Measurements from ENCODE around the gene CD8B. TPM values are rescaled to one million over a fixed set of nuclear protein-coding genes. Genes with fewer than 3 reads are reported as not detected.

The CD8B gene
- total and polyA plus RNA-seq, 9 of the 15 experiments (the other 6 are each of a cell fraction or from before 2014, with no cell fraction given): not detected

GRCh38 chr2:86785456-86785855 is 76.2 kb downstream of the CD8B start:
- FAIRE-seq (no peak), DNase-seq (ENCODE audit: extremely low read depth in 1 of 4, low spot score in 3 of 4) (no peak), ATAC-seq (peak; percentile 54)
- no peaks in the 10 kb centered on the region for H3K36me3 ChIP-seq (ENCODE audit: control insufficient read depth, insufficient read depth, low read length)
- in situ Hi-C loops (cut with MboI) (no loop called here), intact Hi-C loops (cut with micrococcal nuclease) (no loop called here)
- 17% methylated on average over 9 of the region's 9 CpGs for WGBS (ENCODE audit: insufficient coverage, low coverage, missing lambda C conversion rate)
- no peaks in the 10 kb centered on the region for H3K79me2 ChIP-seq (ENCODE audit: control insufficient read depth, insufficient read depth, low read length)
- TF ChIP-seq ZNF407 (IDR thresholded peaks at IDR 0.05; ENCODE audit: low read depth): peak; percentile 80
- no peak for TF ChIP-seq BMI1 (IDR thresholded peaks at IDR 0.05; ENCODE audit: low read length)
- H3K27me3 ChIP-seq (ENCODE audit: control insufficient read depth in 2 of 2, insufficient read depth in 2 of 2, low read length in 2 of 2): peaks cover 22 to 43% of the 10 kb centered on the region in 2 experiments; a peak in 4 of 5 replicates
- ChIA-PET POLR2A (no interaction called here), CTCF (ENCODE audit: low intra/inter-chr PET ratio) (no interaction called here)
- no peak overlapping the region for H3K4me2 ChIP-seq (ENCODE audit: insufficient read depth, low read length)
- H3K4me3 ChIP-seq: no peak overlapping the region
- no TSS peak for BruUV-seq (replicated peaks)
- no peaks in the 10 kb centered on the region for H4K20me1 ChIP-seq (replicated peaks; ENCODE audit: control insufficient read depth, insufficient read depth, low read length)
- H3K9me1 ChIP-seq (ENCODE audit: control insufficient read depth, insufficient read depth, low read length): peaks cover 4% of the 10 kb centered on the region
- H3K9me3 ChIP-seq (replicated peaks; ENCODE audit: control insufficient read depth, insufficient read depth, low read depth, low read length): no peaks in the 10 kb centered on the region
- no peak overlapping the region for H3K27ac ChIP-seq (ENCODE audit: extremely low read depth, low read depth, low read length)
- peaks cover 0 to 13% of the 10 kb centered on the region in 2 experiments; a peak in 3 of 5 replicates for H3K4me1 ChIP-seq (replicated peaks in 1 of 2; ENCODE audit: control insufficient read depth in 2 of 2, insufficient read depth in 2 of 2, low read length in 2 of 2)
- H3K9ac ChIP-seq (ENCODE audit: insufficient read depth in 1 of 2, low read depth in 2 of 2, low read length in 2 of 2): no peak overlapping the region
- H2AFZ ChIP-seq (ENCODE audit: low read depth, low read length): peak overlapping the region; percentile 18; the same call in 1 of the 2 replicates

Measured in K562 (cell line).